Activated CD8-positive, alpha-beta memory T cell treated with anti-CD3 and anti-CD28 coated beads for 24 hours (primary cell): ENCODE measurements around the gene PCDHA3.
"Not testable (repeated sequence)": the region's sequence is repeated elsewhere in the genome, so short reads cannot be mapped to it uniquely, and the experiment has no call there.

Experiments
- DNase-seq: peaks from one replicate; pipeline ENCODE4 v3.0.0-alpha.2; 2020

PCDHA3 gene

GRCh38 chr5:140821375-140822280, 20.8 kb downstream of the PCDHA3 start, which contains the start of gene PCDHA5:
Gene PCDHA5, plus strand, starts transcription at chr5:140821613.
- no peak for DNase-seq

GRCh38 chr5:140822281-140822629, 21.4 kb downstream of the PCDHA3 start:
- DNase-seq = no peak

- DNase-seq = not testable (repeated sequence)
Measured at GRCh38 chr5:140822969-140823368, 22.1 kb downstream of the PCDHA3 start.

- DNase-seq = no peak
Measured at GRCh38 chr5:140823475-140823874, 22.6 kb downstream of the PCDHA3 start.

- no peak for DNase-seq
Measured at GRCh38 chr5:140827704-140828361, 27.0 kb downstream of the PCDHA3 start, which contains the start of gene PCDHA6. Gene PCDHA6, plus strand, starts transcription at chr5:140827960. Its CDS starts 132 bp downstream, at chr5:140828092.

GRCh38 chr5:140828362-140828737, 27.5 kb downstream of the PCDHA3 start:
- DNase-seq = no peak

- not testable (repeated sequence) for DNase-seq
Measured at GRCh38 chr5:140829511-140830501, 28.9 kb downstream of the PCDHA3 start.

GRCh38 chr5:140833993-140834392, 33.1 kb downstream of the PCDHA3 start, which contains the start of gene PCDHA7:
Gene PCDHA7, plus strand, starts transcription at chr5:140834269. Its CDS starts 115 bp downstream, at chr5:140834384.
- DNase-seq = no peak

GRCh38 chr5:140834439-140835008, 33.7 kb downstream of the PCDHA3 start:
- DNase-seq = not testable (repeated sequence)

GRCh38 chr5:140835622-140836510, 35.0 kb downstream of the PCDHA3 start:
- no peak for DNase-seq

- DNase-seq = no peak
Measured at GRCh38 chr5:140840978-140841962, 40.4 kb downstream of the PCDHA3 start, which contains the start of gene PCDHA8. Gene PCDHA8, plus strand, starts transcription at chr5:140841187. Its CDS starts 135 bp downstream, at chr5:140841322.

- no peak for DNase-seq
Measured at GRCh38 chr5:140842798-140843733, 42.2 kb downstream of the PCDHA3 start.

GRCh38 chr5:140848139-140849102, 47.6 kb downstream of the PCDHA3 start, which contains the start of gene PCDHA9:
Gene PCDHA9, plus strand, starts transcription at chr5:140848382. Its CDS starts 114 bp downstream, at chr5:140848496.
- not testable (repeated sequence) for DNase-seq

- DNase-seq = not testable (repeated sequence)
Measured at GRCh38 chr5:140849831-140850634, 49.2 kb downstream of the PCDHA3 start.
